Mucosa of stomach (tissue), 1 donor: ENCODE results near the gene NAA60.

ENCODE experiments used
- H3K27me3 ChIP-seq: one replicate; pipeline ENCODE4 v1.7.0; 2013; ENCODE audit warnings: mild to moderate bottlenecking, low read length; ENCODE audit not compliant: control insufficient read depth, insufficient read depth
- H3K36me3 ChIP-seq: one replicate; pipeline ENCODE4 v1.7.0; 2013; ENCODE audit warnings: low read length; ENCODE audit not compliant: control insufficient read depth, insufficient read depth
- H3K4me1 ChIP-seq: one replicate; pipeline ENCODE4 v1.7.0; 2013; ENCODE audit warnings: mild to moderate bottlenecking, low read length; ENCODE audit not compliant: control insufficient read depth, insufficient read depth
- H3K4me3 ChIP-seq: one replicate; pipeline ENCODE4 v1.7.0; 2013; ENCODE audit warnings: low read length
- H3K9ac ChIP-seq: one replicate; pipeline ENCODE4 v1.7.0; 2013; ENCODE audit warnings: mild to moderate bottlenecking, low read length, moderate library complexity
- H3K9me3 ChIP-seq: one replicate; pipeline ENCODE4 v1.7.0; 2013; ENCODE audit warnings: mild to moderate bottlenecking, low read length, moderate library complexity; ENCODE audit not compliant: control insufficient read depth
- donor health status: Pancreatic carcinoma.

The NAA60 gene

GRCh38 chr16:3508736-3509135 is 65.3 kb downstream of the NAA60 start:
- peaks cover 3% of the 10 kb centered on the region for H3K36me3 ChIP-seq
- H3K4me3 ChIP-seq: no peak overlapping the region
- H3K9ac ChIP-seq: no peak overlapping the region
- H3K4me1 ChIP-seq: no peaks in the 10 kb centered on the region
- no peaks in the 10 kb centered on the region for H3K27me3 ChIP-seq
- H3K9me3 ChIP-seq: no peaks in the 10 kb centered on the region

GRCh38 chr16:3509470-3509928 is 66.0 kb downstream of the NAA60 start:
- H3K4me1 ChIP-seq: no peaks in the 10 kb centered on the region
- no peaks in the 10 kb centered on the region for H3K27me3 ChIP-seq
- H3K4me3 ChIP-seq: no peak overlapping the region
- no peak overlapping the region for H3K9ac ChIP-seq
- no peaks in the 10 kb centered on the region for H3K9me3 ChIP-seq
- H3K36me3 ChIP-seq: peaks cover 3% of the 10 kb centered on the region

- no peaks in the 10 kb centered on the region for H3K4me1 ChIP-seq
- H3K9ac ChIP-seq: no peak overlapping the region
- no peaks in the 10 kb centered on the region for H3K27me3 ChIP-seq
- peaks cover 3% of the 10 kb centered on the region for H3K36me3 ChIP-seq
- no peak overlapping the region for H3K4me3 ChIP-seq
- H3K9me3 ChIP-seq: no peaks in the 10 kb centered on the region
These were observed 66.9 kb downstream of the NAA60 start for GRCh38 chr16:3510416-3510815.

GRCh38 chr16:3511286-3512180 is 68.1 kb downstream of the NAA60 start:
- Histone ChIP-seq H3K9ac (no peak overlapping the region), H3K27me3 (no peaks in the 10 kb centered on the region), H3K9me3 (no peaks in the 10 kb centered on the region), H3K4me1 (no peaks in the 10 kb centered on the region), H3K4me3 (no peak overlapping the region), H3K36me3 (peaks cover 3% of the 10 kb centered on the region)

- Histone ChIP-seq H3K27me3 (no peaks in the 10 kb centered on the region), H3K9me3 (no peaks in the 10 kb centered on the region), H3K36me3 (peaks cover 3% of the 10 kb centered on the region), H3K9ac (no peak overlapping the region), H3K4me1 (no peaks in the 10 kb centered on the region), H3K4me3 (no peak overlapping the region)
These were observed 70.6 kb downstream of the NAA60 start for GRCh38 chr16:3513892-3514583.

- Histone ChIP-seq H3K9me3 (no peaks in the 10 kb centered on the region), H3K4me3 (no peak overlapping the region), H3K4me1 (no peaks in the 10 kb centered on the region), H3K27me3 (no peaks in the 10 kb centered on the region), H3K36me3 (peaks cover 3% of the 10 kb centered on the region), H3K9ac (no peak overlapping the region)
These were observed 71.1 kb downstream of the NAA60 start for GRCh38 chr16:3514621-3515020.

- Histone ChIP-seq H3K4me1 (no peaks in the 10 kb centered on the region), H3K9ac (no peak overlapping the region), H3K36me3 (peaks cover 3% of the 10 kb centered on the region), H3K9me3 (no peaks in the 10 kb centered on the region), H3K27me3 (no peaks in the 10 kb centered on the region), H3K4me3 (no peak overlapping the region)
These were observed 72.4 kb downstream of the NAA60 start for GRCh38 chr16:3515897-3516296.

- no peak overlapping the region for H3K4me3 ChIP-seq
- no peaks in the 10 kb centered on the region for H3K27me3 ChIP-seq
- no peaks in the 10 kb centered on the region for H3K36me3 ChIP-seq
- no peaks in the 10 kb centered on the region for H3K4me1 ChIP-seq
- no peaks in the 10 kb centered on the region for H3K9me3 ChIP-seq
- no peak overlapping the region for H3K9ac ChIP-seq
These were observed 75.0 kb downstream of the NAA60 start for GRCh38 chr16:3518292-3518985.

DNA sequence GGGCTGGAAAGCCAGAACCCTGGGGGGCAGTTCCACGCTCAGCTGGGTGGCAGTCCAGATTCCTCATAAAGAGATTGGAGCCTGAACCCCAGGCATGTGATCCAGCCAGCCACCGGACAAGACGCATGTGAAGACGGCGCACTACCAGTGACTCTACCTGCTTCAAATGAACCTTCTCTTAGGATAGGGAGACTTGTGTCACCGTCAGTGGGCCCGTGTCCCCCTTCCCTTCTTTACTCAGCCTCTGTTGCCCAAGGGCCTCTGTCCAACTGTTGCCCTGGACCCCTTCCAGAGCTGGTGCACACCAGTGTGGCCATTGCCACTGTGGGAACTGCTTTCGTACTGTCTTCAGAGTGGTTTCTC is 75.5 kb downstream of the NAA60 start:
- Histone ChIP-seq H3K4me1 (no peaks in the 10 kb centered on the region), H3K36me3 (no peaks in the 10 kb centered on the region), H3K9ac (no peak overlapping the region), H3K27me3 (no peaks in the 10 kb centered on the region), H3K4me3 (no peak overlapping the region), H3K9me3 (no peaks in the 10 kb centered on the region)

DNA sequence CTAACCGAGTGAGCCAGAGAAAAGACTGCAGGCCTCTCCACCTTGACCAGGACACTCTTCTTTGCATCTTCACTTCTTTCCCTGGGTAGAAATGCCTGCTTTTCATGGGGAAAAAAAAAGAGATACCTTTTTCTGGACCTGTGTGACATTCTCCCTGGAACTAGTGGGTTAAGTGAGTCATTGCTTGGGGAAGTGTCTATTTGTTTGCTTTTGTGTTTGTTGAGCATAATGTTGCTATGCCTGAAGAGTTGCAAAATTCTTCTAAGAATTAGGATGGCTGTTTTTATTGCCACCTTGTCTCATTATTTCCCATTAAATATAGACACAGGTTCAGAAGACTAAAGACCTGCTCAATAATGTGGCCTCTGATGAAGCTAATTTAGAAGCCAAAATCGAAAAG is 76.1 kb downstream of the NAA60 start:
- no peak overlapping the region for H3K4me3 ChIP-seq
- no peaks in the 10 kb centered on the region for H3K27me3 ChIP-seq
- no peak overlapping the region for H3K9ac ChIP-seq
- H3K36me3 ChIP-seq: no peaks in the 10 kb centered on the region
- H3K9me3 ChIP-seq: no peaks in the 10 kb centered on the region
- no peaks in the 10 kb centered on the region for H3K4me1 ChIP-seq

DNA sequence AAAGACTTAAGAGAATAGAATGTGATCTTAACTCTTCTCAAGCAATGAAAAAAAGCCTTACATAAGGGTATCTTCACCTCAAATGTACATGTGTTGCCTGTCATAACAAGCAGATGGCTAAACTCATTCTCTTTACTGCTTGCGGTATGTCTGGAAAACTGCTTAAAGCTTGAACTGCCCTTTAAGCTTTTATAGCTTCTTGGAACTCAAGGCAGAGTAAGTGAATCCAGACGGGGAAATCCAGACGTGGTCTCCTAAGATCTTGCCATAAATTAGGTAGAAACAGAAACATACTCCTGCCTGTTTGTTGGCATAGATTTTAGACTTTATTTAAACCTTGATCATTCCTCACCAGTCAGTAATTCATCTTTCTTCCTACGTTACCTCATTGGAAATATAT is 76.9 kb downstream of the NAA60 start:
- Histone ChIP-seq H3K9ac (no peak overlapping the region), H3K4me1 (no peaks in the 10 kb centered on the region), H3K4me3 (no peak overlapping the region), H3K27me3 (no peaks in the 10 kb centered on the region), H3K36me3 (no peaks in the 10 kb centered on the region), H3K9me3 (no peaks in the 10 kb centered on the region)

DNA sequence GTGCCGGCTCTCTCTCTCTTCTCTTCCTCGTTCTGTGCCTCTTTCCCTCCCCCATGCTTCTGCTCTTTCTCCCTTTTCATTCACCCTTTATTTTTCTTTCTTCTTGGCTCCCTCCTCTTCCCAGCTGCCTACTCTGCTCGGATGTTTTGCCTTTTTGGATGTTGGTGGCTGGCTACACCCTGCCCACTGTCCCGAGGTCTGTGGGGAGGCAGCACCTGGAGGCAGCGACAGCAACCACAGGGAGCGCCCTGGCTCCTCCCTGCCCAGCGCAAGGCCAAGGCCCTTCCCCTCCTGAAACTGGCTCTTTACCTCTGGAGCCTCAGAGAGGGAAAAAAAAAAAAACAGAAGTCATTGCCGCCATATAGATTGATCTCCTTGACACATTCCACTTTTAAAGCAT is 77.4 kb downstream of the NAA60 start:
- no peaks in the 10 kb centered on the region for H3K36me3 ChIP-seq

More for the DNA sequence above, 77.4 kb downstream of the NAA60 start:
- Histone ChIP-seq H3K4me3 (no peak overlapping the region), H3K27me3 (no peaks in the 10 kb centered on the region), H3K9me3 (no peaks in the 10 kb centered on the region), H3K4me1 (no peaks in the 10 kb centered on the region), H3K9ac (no peak overlapping the region)
